ENCODE data around the gene GJC2.
A peak's percentile ranks its signal among the peaks of the same experiment; 100 is the strongest.
"Not testable (repeated sequence)": the region's sequence is repeated elsewhere in the genome, so short reads cannot be mapped to it uniquely, and the experiment has no call there.

GJC2 gene

GRCh38 chr1:228109073-228109961 is 40.4 kb upstream of the GJC2 start, which contains the start of gene MRPL55:
MRPL55 (minus strand) TSS chr1:228109299; CDS start chr1:228108260, 1,039 bp downstream.
- peaks cover 30% of the 10 kb centered on the region for H3K36me3 ChIP-seq (ENCODE audit: insufficient read depth, low read length)
- peaks cover 30% of the 10 kb centered on the region for H3K79me2 ChIP-seq (ENCODE audit: insufficient read depth, low read length)
- H3K9me3 ChIP-seq (ENCODE audit: insufficient read depth, low read length, severe bottlenecking) = no peaks in the 10 kb centered on the region
- peak; percentile 88 for ATAC-seq (ENCODE audit: insufficient read depth, low read depth)
- H3K4me3 ChIP-seq (ENCODE audit: low read depth in 1 of 2, low read length in 2 of 2) = peak within 1 kb of the TSS; percentile 30 to 84
- TF ChIP-seq CTCF (IDR thresholded peaks at IDR 0.05; ENCODE audit: borderline replicate concordance, extremely low read depth, low read length, poor library complexity, severe bottlenecking) = no peak
- TF ChIP-seq EZH2 (IDR thresholded peaks at IDR 0.05; ENCODE audit: borderline replicate concordance, low read depth, low read length, severe bottlenecking) = no peak
- H3K4me2 ChIP-seq (ENCODE audit: insufficient read depth, low read length) = peak within 1 kb of the TSS; percentile 91
- peaks cover 4% of the 10 kb centered on the region; the same call in 1 of the 2 replicates for H4K20me1 ChIP-seq (ENCODE audit: insufficient read depth, low read length)
- peak within 1 kb of the TSS; percentile 94 for H2AFZ ChIP-seq (ENCODE audit: low read depth, low read length)
- peaks cover 39% of the 10 kb centered on the region for H3K4me1 ChIP-seq (ENCODE audit: insufficient read depth, low read length)
- peak; percentile 97 for DNase-seq
- peak within 1 kb of the TSS; percentile 75 for H3K9ac ChIP-seq (ENCODE audit: low read depth, low read length)
- no peaks in the 10 kb centered on the region for H3K27me3 ChIP-seq (ENCODE audit: insufficient read depth, low read length, poor library complexity)
- peak within 1 kb of the TSS; percentile 75 for H3K27ac ChIP-seq (ENCODE audit: low read length)

DNA sequence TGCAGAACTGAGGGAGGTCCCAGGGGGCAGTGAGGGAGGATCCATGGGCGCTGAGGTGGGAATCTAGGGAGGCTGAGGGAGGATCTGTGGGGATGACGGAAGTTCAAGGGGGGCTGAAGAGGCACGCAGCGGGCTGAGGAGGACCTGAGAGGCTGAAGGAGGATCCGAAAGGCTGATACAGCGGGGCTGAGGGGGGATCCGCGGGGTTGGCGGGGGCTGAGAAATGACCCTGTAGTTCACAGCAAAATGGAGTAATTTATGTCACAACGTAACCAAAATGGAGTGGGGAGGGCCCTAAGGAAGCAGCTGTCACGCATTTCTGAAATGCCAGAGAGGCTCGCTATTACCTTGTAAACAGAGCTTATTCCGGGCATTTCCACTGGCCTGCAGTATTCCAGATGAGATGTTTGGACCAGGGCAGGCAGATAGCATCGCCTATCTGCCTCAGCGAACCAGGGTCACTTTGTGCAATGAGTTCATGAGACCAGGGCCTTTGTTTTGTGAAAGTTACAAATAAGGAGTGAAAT is 39.7 kb upstream of the GJC2 start:
- peaks cover 4% of the 10 kb centered on the region; the same call in 1 of the 2 replicates for H4K20me1 ChIP-seq (ENCODE audit: insufficient read depth, low read length)
- ATAC-seq (ENCODE audit: insufficient read depth, low read depth) (no peak; the same call in 2 of the 3 replicates), DNase-seq (no peak)
- peaks cover 32% of the 10 kb centered on the region for H3K4me1 ChIP-seq (ENCODE audit: insufficient read depth, low read length)
- peaks cover 30% of the 10 kb centered on the region for H3K36me3 ChIP-seq (ENCODE audit: insufficient read depth, low read length)
- peak overlapping the region; percentile 75 for H3K27ac ChIP-seq (ENCODE audit: low read length)
- peak overlapping the region; percentile 75 for H3K9ac ChIP-seq (ENCODE audit: low read depth, low read length)
- no peaks in the 10 kb centered on the region for H3K27me3 ChIP-seq (ENCODE audit: insufficient read depth, low read length, poor library complexity)
- peak overlapping the region; percentile 94 for H2AFZ ChIP-seq (ENCODE audit: low read depth, low read length)
- H3K4me2 ChIP-seq (ENCODE audit: insufficient read depth, low read length) = peak overlapping the region; percentile 91
- peaks cover 24% of the 10 kb centered on the region for H3K79me2 ChIP-seq (ENCODE audit: insufficient read depth, low read length)
- H3K4me3 ChIP-seq (ENCODE audit: low read depth in 1 of 2, low read length in 2 of 2) = peak overlapping the region; percentile 30 to 84; a peak in 3 of 4 replicates
- TF ChIP-seq CTCF (IDR thresholded peaks at IDR 0.05; ENCODE audit: borderline replicate concordance, extremely low read depth, low read length, poor library complexity, severe bottlenecking) (no peak), EZH2 (IDR thresholded peaks at IDR 0.05; ENCODE audit: borderline replicate concordance, low read depth, low read length, severe bottlenecking) (no peak)
- H3K9me3 ChIP-seq (ENCODE audit: insufficient read depth, low read length, severe bottlenecking) = no peaks in the 10 kb centered on the region

- no peak overlapping the region for H3K4me3 ChIP-seq (ENCODE audit: low read depth in 1 of 2, low read length in 2 of 2)
- H3K9ac ChIP-seq (ENCODE audit: low read depth, low read length) = no peak overlapping the region; the same call in 1 of the 2 replicates
- no peaks in the 10 kb centered on the region for H3K27me3 ChIP-seq (ENCODE audit: insufficient read depth, low read length, poor library complexity)
- H3K9me3 ChIP-seq (ENCODE audit: insufficient read depth, low read length, severe bottlenecking) = no peaks in the 10 kb centered on the region
- H3K36me3 ChIP-seq (ENCODE audit: insufficient read depth, low read length) = peaks cover 24% of the 10 kb centered on the region
- H3K4me2 ChIP-seq (ENCODE audit: insufficient read depth, low read length) = peak overlapping the region; percentile 91
- H3K79me2 ChIP-seq (ENCODE audit: insufficient read depth, low read length) = peaks cover 23% of the 10 kb centered on the region
- TF ChIP-seq EZH2 (IDR thresholded peaks at IDR 0.05; ENCODE audit: borderline replicate concordance, low read depth, low read length, severe bottlenecking) (no peak), CTCF (IDR thresholded peaks at IDR 0.05; ENCODE audit: borderline replicate concordance, extremely low read depth, low read length, poor library complexity, severe bottlenecking) (no peak)
- no peak overlapping the region for H3K27ac ChIP-seq (ENCODE audit: low read length)
- DNase-seq (no peak), ATAC-seq (ENCODE audit: insufficient read depth, low read depth) (no peak)
- H2AFZ ChIP-seq (ENCODE audit: low read depth, low read length) = no peak overlapping the region
- peaks cover 27% of the 10 kb centered on the region for H3K4me1 ChIP-seq (ENCODE audit: insufficient read depth, low read length)
- H4K20me1 ChIP-seq (ENCODE audit: insufficient read depth, low read length) = peaks cover 4% of the 10 kb centered on the region; the same call in 1 of the 2 replicates
These were observed 39.2 kb upstream of the GJC2 start for GRCh38 chr1:228110556-228110955.

DNA sequence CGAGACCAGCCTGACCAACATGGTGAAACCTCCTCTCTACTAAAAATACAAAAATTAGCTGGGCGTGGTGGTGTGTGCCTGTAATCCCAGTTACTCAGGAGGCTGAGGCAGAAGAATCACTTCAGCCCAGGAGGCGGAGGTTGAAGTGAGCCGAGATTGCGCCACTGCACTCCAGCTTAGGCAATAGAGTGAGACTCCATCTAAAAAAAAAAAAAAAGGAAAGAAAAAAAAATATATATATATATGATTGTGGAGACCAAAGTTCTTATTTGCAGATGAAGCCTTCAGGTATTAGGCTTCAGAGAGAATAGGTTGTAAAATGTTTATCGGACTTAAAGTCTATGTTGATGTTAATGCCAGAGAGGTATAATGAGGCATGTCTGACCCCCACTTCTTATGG is 38.4 kb upstream of the GJC2 start:
- not testable (repeated sequence) for H3K27ac ChIP-seq (ENCODE audit: low read length); H3K4me2 ChIP-seq (ENCODE audit: insufficient read depth, low read length); H4K20me1 ChIP-seq (ENCODE audit: insufficient read depth, low read length); DNase-seq; H3K4me3 ChIP-seq (ENCODE audit: low read depth in 1 of 2, low read length in 2 of 2); H3K9me3 ChIP-seq (ENCODE audit: insufficient read depth, low read length, severe bottlenecking); H3K9ac ChIP-seq (ENCODE audit: low read depth, low read length); H3K27me3 ChIP-seq (ENCODE audit: insufficient read depth, low read length, poor library complexity); H2AFZ ChIP-seq (ENCODE audit: low read depth, low read length); ATAC-seq (ENCODE audit: insufficient read depth, low read depth)
- H3K4me1 ChIP-seq (ENCODE audit: insufficient read depth, low read length) = peaks cover 26% of the 10 kb centered on the region
- H3K79me2 ChIP-seq (ENCODE audit: insufficient read depth, low read length) = peaks cover 23% of the 10 kb centered on the region
- peaks cover 17% of the 10 kb centered on the region for H3K36me3 ChIP-seq (ENCODE audit: insufficient read depth, low read length)

Measured in DND-41 (cell line).